Nephron (organoid): ENCODE measurements around the gene PCDHGA6.
"Not testable (repeated sequence)": the region's sequence is repeated elsewhere in the genome, so short reads cannot be mapped to it uniquely, and the experiment has no call there.

Source experiments
- H3K27ac Mint-ChIP-seq, 3 experiments: 2 replicates each; pipeline ENCODE4 v1.8.0; 2020; ENCODE audit warnings: mixed read lengths in 3 of 3, mild to moderate bottlenecking in 2 of 3, moderate library complexity in 1 of 3
- H3K27me3 Mint-ChIP-seq: 2 replicates; pipeline ENCODE4 v1.8.0; 2021; ENCODE audit warnings: low read depth, mild to moderate bottlenecking, moderate library complexity, mixed read lengths
- H3K36me3 Mint-ChIP-seq: 2 replicates; pipeline ENCODE4 v1.8.0; 2020; ENCODE audit warnings: low read depth, mixed read lengths
- H3K4me1 Mint-ChIP-seq: 2 replicates; pipeline ENCODE4 v1.8.0; 2020; ENCODE audit warnings: mixed read lengths
- H3K4me3 Mint-ChIP-seq, 3 experiments: 2 replicates each; pipeline ENCODE4 v1.8.0; 2020; ENCODE audit warnings: mild to moderate bottlenecking in 3 of 3, mixed read lengths in 3 of 3, moderate library complexity in 2 of 3
- H3K9me3 Mint-ChIP-seq: 2 replicates; pipeline ENCODE4 v1.8.0; 2020; ENCODE audit warnings: mixed read lengths
- CTCF ChIP-seq, 3 experiments: fragments of 200-600 bp; sonication (generic); IDR thresholded peaks; one replicate each; pipeline ENCODE4 v1.5.0; 2021; ENCODE audit warnings: antibody characterized with exemption in 3 of 3; ENCODE audit not compliant: unreplicated experiment in 3 of 3

The PCDHGA6 gene

GRCh38 chr5:141338538-141339306 lies 35.0 kb upstream of the PCDHGA6 start, which contains the start of gene PCDHGA2:
Gene PCDHGA2 (plus strand): TSS chr5:141338760.
- H3K36me3 Mint-ChIP-seq = peaks cover 17% of the 10 kb centered on the region
- no peak for TF ChIP-seq CTCF (IDR thresholded peaks at IDR 0.05; ENCODE audit: unreplicated experiment in 3 of 3)
- H3K4me1 Mint-ChIP-seq = no peaks in the 10 kb centered on the region

GRCh38 chr5:141340781-141341354 lies 32.8 kb upstream of the PCDHGA6 start:
- Mint-ChIP-seq H3K36me3 (peaks cover 22% of the 10 kb centered on the region), H3K9me3 (peaks cover 73% of the 10 kb centered on the region)
- H3K4me1 Mint-ChIP-seq, H3K27me3 Mint-ChIP-seq, H3K27ac Mint-ChIP-seq, H3K4me3 Mint-ChIP-seq: not testable (repeated sequence)

More at GRCh38 chr5:141338538-141339306, 35.0 kb upstream of the PCDHGA6 start, which contains the start of gene PCDHGA2:
- peaks cover 70% of the 10 kb centered on the region for H3K9me3 Mint-ChIP-seq
- no peaks in the 10 kb centered on the region for H3K27me3 Mint-ChIP-seq
- H3K27ac Mint-ChIP-seq = no peak within 1 kb of the TSS
- H3K4me3 Mint-ChIP-seq = no peak within 1 kb of the TSS

- H3K4me3 Mint-ChIP-seq = no peak overlapping the region
- H3K27me3 Mint-ChIP-seq = peaks cover 4% of the 10 kb centered on the region
- H3K36me3 Mint-ChIP-seq = peaks cover 25% of the 10 kb centered on the region
- no peak overlapping the region for H3K27ac Mint-ChIP-seq
- H3K9me3 Mint-ChIP-seq = peaks cover 72% of the 10 kb centered on the region
- TF ChIP-seq CTCF (IDR thresholded peaks at IDR 0.05; ENCODE audit: unreplicated experiment in 3 of 3) = no peak
- no peaks in the 10 kb centered on the region for H3K4me1 Mint-ChIP-seq
These were observed 30.9 kb upstream of the PCDHGA6 start for GRCh38 chr5:141342773-141343172.

DNA sequence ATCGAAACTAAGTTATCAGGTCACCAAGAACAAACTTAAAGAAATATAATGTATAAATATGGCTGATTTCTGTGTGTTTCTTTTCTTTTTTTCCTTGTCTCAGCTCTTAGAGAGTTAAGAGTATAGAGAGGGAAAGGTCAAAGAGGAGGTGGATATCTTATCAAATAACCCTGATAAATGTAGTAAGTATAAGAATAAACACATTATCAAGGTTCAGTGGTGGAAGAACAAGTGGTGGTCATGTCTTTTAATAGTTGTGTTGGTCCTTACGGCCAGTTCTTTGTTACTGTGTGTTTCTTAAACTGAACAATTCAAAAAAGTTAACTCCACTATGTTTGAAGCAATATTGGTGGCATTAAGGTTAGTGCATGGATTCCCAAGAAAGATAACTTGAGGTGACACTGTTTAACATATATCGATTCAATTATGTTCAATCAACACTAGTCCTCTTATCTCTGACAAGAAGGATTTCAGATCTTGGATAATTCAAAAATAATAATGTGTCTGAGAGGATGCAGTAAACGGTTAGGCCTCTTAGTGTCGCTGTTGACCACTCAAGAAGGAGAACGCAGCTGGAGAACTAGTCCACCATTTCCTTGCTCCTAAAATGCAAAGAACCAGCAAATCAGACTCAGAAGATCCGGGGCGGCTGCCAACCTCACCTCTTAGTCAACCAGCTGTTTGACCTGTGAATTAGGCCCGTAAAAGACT lies 30.3 kb upstream of the PCDHGA6 start, which contains the start of gene PCDHGA3:
PCDHGA3 (plus strand) TSS at position 588 of the 711 bp plus-strand sequence. CDS start 205 bp downstream, outside the sequence.
- Mint-ChIP-seq H3K27ac (no peak within 1 kb of the TSS), H3K36me3 (peaks cover 25% of the 10 kb centered on the region), H3K4me3 (no peak within 1 kb of the TSS), H3K9me3 (peaks cover 70% of the 10 kb centered on the region), H3K4me1 (no peaks in the 10 kb centered on the region), H3K27me3 (peaks cover 4% of the 10 kb centered on the region)
- TF ChIP-seq CTCF (IDR thresholded peaks at IDR 0.05; ENCODE audit: unreplicated experiment in 3 of 3) = no peak

DNA sequence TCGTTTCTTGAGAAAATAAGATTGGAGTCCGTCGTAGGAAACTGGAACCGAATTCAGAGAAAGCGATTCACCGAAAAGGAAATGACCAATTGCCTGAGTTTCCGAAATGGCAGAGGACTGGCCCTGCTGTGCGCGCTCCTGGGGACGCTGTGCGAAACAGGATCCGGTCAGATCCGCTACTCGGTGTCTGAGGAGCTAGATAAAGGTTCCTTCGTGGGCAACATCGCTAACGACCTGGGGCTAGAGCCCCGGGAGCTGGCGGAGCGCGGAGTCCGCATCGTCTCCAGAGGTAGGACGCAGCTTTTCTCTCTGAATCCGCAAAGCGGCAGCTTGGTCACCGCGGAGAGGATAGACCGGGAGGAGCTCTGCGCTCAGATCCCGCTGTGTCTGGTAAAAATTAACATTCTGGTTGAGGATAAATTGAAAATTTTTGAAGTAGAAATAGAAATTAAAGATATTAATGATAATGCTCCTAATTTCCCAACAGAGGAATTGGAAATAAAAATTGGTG lies 29.7 kb upstream of the PCDHGA6 start:
- TF ChIP-seq CTCF (IDR thresholded peaks at IDR 0.05; ENCODE audit: unreplicated experiment in 3 of 3) = no peak
- Mint-ChIP-seq H3K36me3 (peaks cover 22% of the 10 kb centered on the region), H3K27me3 (peaks cover 4% of the 10 kb centered on the region), H3K27ac (no peak overlapping the region), H3K4me3 (no peak overlapping the region), H3K9me3 (peaks cover 70% of the 10 kb centered on the region), H3K4me1 (no peaks in the 10 kb centered on the region)

GRCh38 chr5:141345327-141345726 lies 28.4 kb upstream of the PCDHGA6 start:
- Mint-ChIP-seq H3K27me3 (peaks cover 4% of the 10 kb centered on the region), H3K9me3 (peaks cover 76% of the 10 kb centered on the region), H3K36me3 (peaks cover 24% of the 10 kb centered on the region), H3K4me1 (no peaks in the 10 kb centered on the region), H3K4me3 (no peak overlapping the region), H3K27ac (no peak overlapping the region)
- TF ChIP-seq CTCF (IDR thresholded peaks at IDR 0.05; ENCODE audit: unreplicated experiment in 3 of 3) = no peak

GRCh38 chr5:141346017-141346416 lies 27.7 kb upstream of the PCDHGA6 start:
- H3K4me1 Mint-ChIP-seq, H3K27ac Mint-ChIP-seq, H3K4me3 Mint-ChIP-seq, H3K27me3 Mint-ChIP-seq: not testable (repeated sequence)
- H3K36me3 Mint-ChIP-seq = peaks cover 25% of the 10 kb centered on the region
- peaks cover 75% of the 10 kb centered on the region for H3K9me3 Mint-ChIP-seq
